KMS-11 (cell line): ENCODE measurements around the gene CPNE8.

ENCODE experiments used
- H2AFZ ChIP-seq: fragments of 200-600 bp; sonication (generic); 2 replicates; pipeline ENCODE4 v1.6.1; 2016; ENCODE audit warnings: antibody characterized with exemption, mixed run types, low read depth
- H3K27ac ChIP-seq: fragments of 200-600 bp; sonication (generic); 2 replicates; pipeline ENCODE4 v1.6.1; 2016; ENCODE audit warnings: mild to moderate bottlenecking, mixed run types
- H3K27me3 ChIP-seq: fragments of 200-600 bp; sonication (generic); 2 replicates; pipeline ENCODE4 v1.6.1; 2017; ENCODE audit warnings: mild to moderate bottlenecking, low read depth, mixed run types, moderate library complexity; ENCODE audit not compliant: insufficient read depth
- H3K36me3 ChIP-seq: fragments of 200-600 bp; sonication (generic); 2 replicates; pipeline ENCODE4 v1.6.1; 2017; ENCODE audit warnings: mild to moderate bottlenecking, mixed run types; ENCODE audit not compliant: insufficient read depth
- H3K4me1 ChIP-seq: fragments of 200-600 bp; sonication (generic); 2 replicates; pipeline ENCODE4 v1.6.1; 2016; ENCODE audit warnings: mild to moderate bottlenecking, low read depth, mixed run types; ENCODE audit not compliant: poor library complexity, severe bottlenecking
- H3K4me2 ChIP-seq: fragments of 200-600 bp; sonication (generic); 2 replicates; pipeline ENCODE4 v1.7.0; 2016; ENCODE audit warnings: mild to moderate bottlenecking, mixed run types
- H3K4me3 ChIP-seq: fragments of 200-600 bp; sonication (generic); IDR thresholded peaks from 2 replicates; pipeline ENCODE4 v1.6.1; 2017; ENCODE audit warnings: low read depth, low read length, mixed read lengths; ENCODE audit not compliant: insufficient read depth
- H3K79me2 ChIP-seq: fragments of 200-600 bp; sonication (generic); 2 replicates; pipeline ENCODE4 v1.6.1; 2016; ENCODE audit warnings: low read depth, mixed run types; ENCODE audit not compliant: insufficient read depth
- H3K9ac ChIP-seq: fragments of 200-600 bp; sonication (generic); 2 replicates; pipeline ENCODE4 v1.6.1; 2016; ENCODE audit warnings: mild to moderate bottlenecking, mixed run types
- H4K20me1 ChIP-seq: fragments of 200-600 bp; sonication (generic); 2 replicates; pipeline ENCODE4 v1.6.1; 2016; ENCODE audit warnings: mild to moderate bottlenecking, mixed run types; ENCODE audit not compliant: insufficient read depth
- CTCF ChIP-seq: fragments of 200-600 bp; sonication (generic); conservative IDR thresholded peaks from 2 replicates; pipeline ENCODE4 v1.6.1; 2017; ENCODE audit warnings: low read depth, mild to moderate bottlenecking, antibody characterized with exemption, low read length, moderate library complexity, mixed read lengths

Gene CPNE8

GRCh38 chr12:38610808-38611350 lies 294.5 kb downstream of the CPNE8 start:
- Histone ChIP-seq H3K27ac (no peak overlapping the region), H3K9ac (no peak overlapping the region), H4K20me1 (no peaks in the 10 kb centered on the region), H3K36me3 (no peaks in the 10 kb centered on the region), H2AFZ (no peak overlapping the region), H3K4me2 (no peak overlapping the region), H3K79me2 (no peaks in the 10 kb centered on the region), H3K4me1 (no peaks in the 10 kb centered on the region), H3K27me3 (no peaks in the 10 kb centered on the region), H3K4me3 (no peak overlapping the region)
- no peak for TF ChIP-seq CTCF

- Histone ChIP-seq H3K79me2 (no peaks in the 10 kb centered on the region), H3K27ac (no peak overlapping the region), H3K4me1 (no peaks in the 10 kb centered on the region), H3K4me3 (no peak overlapping the region), H3K9ac (no peak overlapping the region), H2AFZ (no peak overlapping the region), H4K20me1 (no peaks in the 10 kb centered on the region), H3K27me3 (no peaks in the 10 kb centered on the region), H3K4me2 (no peak overlapping the region), H3K36me3 (no peaks in the 10 kb centered on the region)
- no peak for TF ChIP-seq CTCF
Measured at GRCh38 chr12:38607295-38607694, 298.1 kb downstream of the CPNE8 start.
